H1 (cell line): Measurements from ENCODE around the gene HEPACAM. TPM values are rescaled to one million over a fixed set of nuclear protein-coding genes. Genes with fewer than 3 reads are reported as not detected.

ENCODE experiments used
- CTCF ChIA-PET: fragments of 300-600 bp; sonication (Branson Sonifier 250); formaldehyde crosslinking; loops from one replicate; lab custom pipeline; 2021; ENCODE audit not compliant: partially characterized antibody; lab: Charles Lee
- POLR2A ChIA-PET: fragments of 300-600 bp; sonication (Branson Sonifier 250); formaldehyde crosslinking; loops from one replicate; lab custom pipeline; 2021; ENCODE audit warnings: inconsistent platforms; ENCODE audit not compliant: partially characterized antibody; lab: Charles Lee
- DNase-seq, 2 experiments: peaks; one replicate each; pipeline versions ENCODE4 v3.0.0 to v3.0.0-alpha.2; 2010 to 2022; ENCODE audit warnings: low spot score in 2 of 2, low read depth in 1 of 2, mixed read lengths in 1 of 2
- FAIRE-seq: peaks from 2 replicates; lab custom pipeline; 2011; peaks lifted over from hg19 to GRCh38; lab: Jason Lieb, UNC
- H2AFZ ChIP-seq: 2 replicates; pipeline ENCODE4 v1.8.1; 2012; ENCODE audit warnings: low read length, inconsistent platforms
- H2AK5ac ChIP-seq: 2 replicates; pipeline ENCODE4 v1.6.1; 2013; ENCODE audit warnings: low read depth, low read length
- H2BK120ac ChIP-seq: replicated peaks from 2 replicates; pipeline ENCODE3; 2013; ENCODE audit warnings: low read depth, low read length, inconsistent platforms
- H2BK12ac ChIP-seq: 2 replicates; pipeline ENCODE4 v1.6.1; 2013; ENCODE audit warnings: low read depth, low read length
- H2BK15ac ChIP-seq: 2 replicates; pipeline ENCODE4 v1.6.1; 2013; ENCODE audit warnings: low read length
- H2BK20ac ChIP-seq: 2 replicates; pipeline ENCODE4 v1.6.1; 2013; ENCODE audit warnings: low read length
- H2BK5ac ChIP-seq: 2 replicates; pipeline ENCODE4 v1.6.1; 2013; ENCODE audit warnings: low read depth, low read length
- H3K14ac ChIP-seq: 2 replicates; pipeline ENCODE4 v1.6.1; 2013; ENCODE audit warnings: inconsistent platforms; ENCODE audit not compliant: insufficient read length
- H3K18ac ChIP-seq: 2 replicates; pipeline ENCODE4 v1.6.1; 2013; ENCODE audit warnings: low read length; ENCODE audit errors: extremely low read depth
- H3K23ac ChIP-seq: 2 replicates; pipeline ENCODE4 v1.6.1; 2013; ENCODE audit warnings: inconsistent platforms; ENCODE audit not compliant: insufficient read length
- H3K23me2 ChIP-seq: 2 replicates; pipeline ENCODE4 v1.6.1; 2013; ENCODE audit warnings: low read depth, low read length
- H3K27ac ChIP-seq: 2 replicates; pipeline ENCODE4 v1.6.1; 2011; ENCODE audit warnings: low read depth, low read length, inconsistent platforms
- H3K27me3 ChIP-seq, 4 experiments: replicated peaks in 1 of 4; 1 replicate in 1 of 4; 2 replicates in 3 of 4; pipeline versions ENCODE4 v1.6.1 to v1.8.1; 2011 to 2013; ENCODE audit warnings: low read length in 3 of 4, mild to moderate bottlenecking in 3 of 4, inconsistent platforms in 2 of 4, mixed read lengths in 2 of 4, moderate library complexity in 1 of 4; ENCODE audit not compliant: control insufficient read depth in 3 of 4, insufficient read depth in 3 of 4; ENCODE audit errors: extremely low read depth in 1 of 4
- H3K36me3 ChIP-seq, 4 experiments: 2 replicates each; pipeline versions ENCODE4 v1.6.1 to v1.8.1; 2011 to 2013; ENCODE audit warnings: mild to moderate bottlenecking in 4 of 4, low read length in 3 of 4, moderate library complexity in 2 of 4, control low read depth in 1 of 4, inconsistent platforms in 1 of 4; ENCODE audit not compliant: insufficient read depth in 4 of 4, control insufficient read depth in 2 of 4
- H3K4ac ChIP-seq: replicated peaks from 2 replicates; pipeline ENCODE3; 2013; ENCODE audit warnings: low read length, low read depth, mixed read lengths, inconsistent platforms; ENCODE audit not compliant: insufficient read length
- H3K4me1 ChIP-seq, 4 experiments: replicated peaks in 1 of 4; 1 replicate in 1 of 4; 2 replicates in 3 of 4; pipeline versions ENCODE4 v1.6.1 to v1.8.1; 2011 to 2013; ENCODE audit warnings: low read length in 3 of 4, inconsistent platforms in 2 of 4, mixed read lengths in 1 of 4; ENCODE audit not compliant: insufficient read depth in 4 of 4, control insufficient read depth in 3 of 4
- H3K4me2 ChIP-seq, 2 experiments: 2 replicates each; pipeline versions ENCODE4 v1.6.1 to v1.8.1; 2011 to 2013; ENCODE audit warnings: low read depth in 2 of 2, low read length in 2 of 2, control low read depth in 1 of 2, inconsistent platforms in 1 of 2, mild to moderate bottlenecking in 1 of 2; ENCODE audit not compliant: insufficient read depth in 1 of 2
- H3K4me3 ChIP-seq, 4 experiments: fragments of 200-600, 300-600 bp in 1 of 4; sonication (generic), shearing (Covaris generic), sonication (Bioruptor Twin) in 1 of 4; 2 replicates each; pipeline versions ENCODE4 v1.5.1 to v1.8.1; 2011 to 2016; ENCODE audit warnings: low read length in 4 of 4, low read depth in 3 of 4, control low read depth in 2 of 4, inconsistent platforms in 2 of 4, mild to moderate bottlenecking in 2 of 4, mixed read lengths in 1 of 4, moderate library complexity in 1 of 4; ENCODE audit not compliant: insufficient read depth in 2 of 4; ENCODE audit errors: extremely low read depth in 1 of 4
- H3K56ac ChIP-seq: replicated peaks from 2 replicates; pipeline ENCODE3; 2013; ENCODE audit warnings: low read depth, mild to moderate bottlenecking, mixed read lengths, low read length, inconsistent platforms; ENCODE audit not compliant: insufficient read length
- H3K79me1 ChIP-seq: 2 replicates; pipeline ENCODE4 v1.6.1; 2013; ENCODE audit warnings: low read depth, low read length, control low read depth
- H3K79me2 ChIP-seq, 2 experiments: 2 replicates each; pipeline versions ENCODE4 v1.6.1 to v1.8.1; 2012 to 2013; ENCODE audit warnings: low read length in 2 of 2, mild to moderate bottlenecking in 2 of 2, inconsistent platforms in 1 of 2; ENCODE audit not compliant: insufficient read depth in 2 of 2, control insufficient read depth in 1 of 2
- H3K9ac ChIP-seq, 4 experiments: replicated peaks in 1 of 4; 1 replicate in 1 of 4; 2 replicates in 3 of 4; pipeline versions ENCODE4 v1.6.1 to v1.8.1; 2011 to 2013; ENCODE audit warnings: low read depth in 3 of 4, low read length in 3 of 4, control low read depth in 2 of 4, mild to moderate bottlenecking in 2 of 4, moderate library complexity in 2 of 4, inconsistent platforms in 1 of 4; ENCODE audit errors: extremely low read depth in 1 of 4
- H3K9me3 ChIP-seq, 2 experiments: 2 replicates each; pipeline versions ENCODE4 v1.6.1 to v1.8.1; 2012 to 2013; ENCODE audit warnings: mild to moderate bottlenecking in 2 of 2, moderate library complexity in 2 of 2, control low read depth in 1 of 2, inconsistent platforms in 1 of 2, low read depth in 1 of 2, low read length in 1 of 2, mixed read lengths in 1 of 2; ENCODE audit not compliant: insufficient read depth in 2 of 2
- H4K20me1 ChIP-seq, 2 experiments: replicated peaks in 1 of 2; 2 replicates each; pipeline versions ENCODE3 to v1.8.1; 2011 to 2013; ENCODE audit warnings: inconsistent platforms in 2 of 2, low read length in 2 of 2, mild to moderate bottlenecking in 1 of 2; ENCODE audit not compliant: insufficient read depth in 2 of 2, control insufficient read depth in 1 of 2
- H4K5ac ChIP-seq: 2 replicates; pipeline ENCODE4 v1.6.1; 2013; ENCODE audit warnings: low read length, low read depth, mixed read lengths, inconsistent platforms; ENCODE audit not compliant: insufficient read length
- H4K8ac ChIP-seq: 2 replicates; pipeline ENCODE4 v1.8.0; 2013; ENCODE audit warnings: mild to moderate bottlenecking, moderate library complexity, low read length, inconsistent platforms; ENCODE audit not compliant: insufficient read depth; ENCODE audit errors: extremely low read depth
- H4K91ac ChIP-seq: replicated peaks from 2 replicates; pipeline ENCODE3; 2013; ENCODE audit warnings: low read length, mixed read lengths, inconsistent platforms; ENCODE audit not compliant: insufficient read length
- CBX8 ChIP-seq: fragments of 300-800, 300-1000 bp; sonication (generic); IDR thresholded peaks from 2 replicates; pipeline ENCODE4 v1.7.1; 2016; ENCODE audit warnings: low read depth, low read length, borderline replicate concordance
- SP2 ChIP-seq: IDR thresholded peaks from 2 replicates; pipeline ENCODE4 v1.6.1; 2012; ENCODE audit warnings: mild to moderate bottlenecking, low read length, inconsistent platforms
- SUZ12 ChIP-seq: fragments of 200-600 bp; sonication (generic); IDR thresholded peaks from 2 replicates; pipeline ENCODE4 v1.6.1; 2012; ENCODE audit warnings: mild to moderate bottlenecking, inconsistent platforms, low read length, moderate library complexity, mixed read lengths
- USF2 ChIP-seq: IDR thresholded peaks from 2 replicates; pipeline ENCODE4 v1.6.1; 2011; ENCODE audit warnings: low read length, improper control_type of control experiment
- polyA plus RNA-seq, 7 experiments: library from polyadenylated mRNA; depleted of rRNA in 3 of 7; stranded (reverse) in 5 of 7; unstranded in 2 of 7; fragments of >200 nt in 5 of 7; fragments of 200-250 nt in 2 of 7; gene quantifications; 1 replicate in 5 of 7; 2 replicates in 1 of 7; 4 replicates in 1 of 7; pipeline versions ENCODE4 v1.2.1 to v1.2.3, GENCODE V29; 2011 to 2013; ENCODE audit warnings: missing spikeins in 2 of 7, mixed read lengths in 2 of 7
- total RNA-seq: library from RNA; stranded (reverse); fragmentation: NEBNext Ultra II Directional; extraction: Animal tissue kit (Norgen Biotek cat#: 25700); gene quantifications from 2 replicates; pipeline ENCODE4 v1.2.1, GENCODE V29; 2021

HEPACAM gene
- total and polyA plus RNA-seq, 2 of the 8 experiments (the other 6 are each of a cell fraction or from before 2014, with no cell fraction given) = not detected

GRCh38 chr11:124923296-124923695 lies 12.6 kb downstream of the HEPACAM start:
- H4K91ac ChIP-seq = no peak overlapping the region
- H3K4ac ChIP-seq = no peak overlapping the region
- H2BK20ac ChIP-seq = no peak overlapping the region
- H4K8ac ChIP-seq = no peak overlapping the region; the same call in 1 of the 2 replicates
- peaks cover 9 to 59% (median 43%) of the 10 kb centered on the region in 4 experiments for H3K27me3 ChIP-seq
- CTCF ChIA-PET = interaction anchor here (2.7 to 6.0 kb wide), 3 partner anchors 13 to 86 kb away, joined by 8 to 38 read pairs (median 16); partner anchors contain the start of gene HEPACAM
- H3K27ac ChIP-seq = no peak overlapping the region
- no peak overlapping the region for H3K4me3 ChIP-seq
- no peaks in the 10 kb centered on the region for H3K79me2 ChIP-seq
- POLR2A ChIA-PET = no interaction called here
- no peaks in the 10 kb centered on the region for H4K20me1 ChIP-seq
- no peak overlapping the region for H2AFZ ChIP-seq
- no peak for DNase-seq
- no peak overlapping the region for H4K5ac ChIP-seq
- no peak overlapping the region for H2AK5ac ChIP-seq
- no peaks in the 10 kb centered on the region for H3K36me3 ChIP-seq
- no peak overlapping the region for H3K56ac ChIP-seq
- H3K4me1 ChIP-seq = peaks cover 0 to 4% (median 2%) of the 10 kb centered on the region in 4 experiments; a peak in 3 of 7 replicates
- no peaks in the 10 kb centered on the region for H3K9me3 ChIP-seq
- no peak for FAIRE-seq
- no peak overlapping the region for H3K14ac ChIP-seq
- H3K23ac ChIP-seq = no peak overlapping the region
- no peak for TF ChIP-seq SP2
- no peak for TF ChIP-seq USF2
- TF ChIP-seq CBX8 = no peak
- TF ChIP-seq SUZ12 = no peak
- no peak overlapping the region for H3K9ac ChIP-seq
- H3K79me1 ChIP-seq = no peaks in the 10 kb centered on the region
- H2BK15ac ChIP-seq = no peak overlapping the region
- H3K4me2 ChIP-seq = no peak overlapping the region
- H3K18ac ChIP-seq = no peak overlapping the region
- H2BK5ac ChIP-seq = no peak overlapping the region
- H2BK120ac ChIP-seq = no peak overlapping the region
- peaks cover 7% of the 10 kb centered on the region for H3K23me2 ChIP-seq
- no peak overlapping the region for H2BK12ac ChIP-seq
